Endothelial cell of umbilical vein (primary cell): ENCODE results near the gene RPS14. TPM values are rescaled to one million over a fixed set of nuclear protein-coding genes. Genes with fewer than 3 reads are reported as not detected.

ENCODE experiments used
- BruUV-seq: library from RNA; stranded (reverse); fragments of 400-500 nt; replicated peaks from 2 replicates; lab custom pipeline; 2021; lab: Mats Ljungman, UMichigan
- CTCF ChIA-PET: fragments of 300-600, 350-600 bp; sonication (Branson Sonifier 250); formaldehyde crosslinking; loops from one replicate; lab custom pipeline; 2021; ENCODE audit warnings: antibody characterized with exemption, inconsistent platforms; lab: Charles Lee
- POLR2A ChIA-PET: fragments of 300-600, 350-600 bp; sonication (Branson Sonifier 250); formaldehyde crosslinking; loops from one replicate; lab custom pipeline; 2021; ENCODE audit warnings: antibody characterized with exemption, inconsistent platforms; lab: Charles Lee
- DNase-seq: peaks from one replicate; pipeline ENCODE4 v3.0.0-alpha.2; 2011; ENCODE audit warnings: low read depth, low spot score
- FAIRE-seq: peaks from 2 replicates; lab custom pipeline; 2011; peaks lifted over from hg19 to GRCh38; lab: Jason Lieb, UNC
- H2AFZ ChIP-seq: 2 replicates; pipeline ENCODE4 v1.6.0; 2012; ENCODE audit warnings: low read depth, low read length, control low read depth, inconsistent platforms
- H3K27ac ChIP-seq: 2 replicates; pipeline ENCODE4 v1.5.1; 2011; ENCODE audit warnings: low read depth, mild to moderate bottlenecking, control low read depth, low read length, moderate library complexity; ENCODE audit not compliant: insufficient read depth
- H3K27me3 ChIP-seq, 2 experiments: 2 replicates each; pipeline versions ENCODE4 v1.6.0 to v1.6.1; 2011; ENCODE audit warnings: low read length in 2 of 2, mixed read lengths in 1 of 2; ENCODE audit not compliant: control insufficient read depth in 2 of 2, insufficient read depth in 2 of 2
- H3K36me3 ChIP-seq, 2 experiments: 2 replicates in 1 of 2; 3 replicates in 1 of 2; pipeline ENCODE4 v1.5.1; 2011; ENCODE audit warnings: low read length in 2 of 2, mild to moderate bottlenecking in 1 of 2, moderate library complexity in 1 of 2; ENCODE audit not compliant: control insufficient read depth in 2 of 2, insufficient read depth in 2 of 2; ENCODE audit errors: extremely low read depth in 1 of 2
- H3K4me1 ChIP-seq: 3 replicates; pipeline ENCODE4 v1.5.1; 2011; ENCODE audit warnings: mild to moderate bottlenecking, low read length; ENCODE audit not compliant: control insufficient read depth, insufficient read depth; ENCODE audit errors: extremely low read depth
- H3K4me2 ChIP-seq: 2 replicates; pipeline ENCODE4 v1.6.1; 2011; ENCODE audit warnings: low read length, control low read depth, mixed read lengths; ENCODE audit not compliant: insufficient read depth
- H3K4me3 ChIP-seq, 3 experiments: fragments of 200-600 bp in 1 of 3; sonication (generic), shearing (Covaris generic) in 1 of 3; replicated peaks in 1 of 3; 2 replicates each; pipeline ENCODE4 v1.5.1; 2011 to 2016; ENCODE audit warnings: control low read depth in 3 of 3, low read length in 3 of 3, mild to moderate bottlenecking in 2 of 3, inconsistent platforms in 1 of 3, low read depth in 1 of 3, moderate library complexity in 1 of 3; ENCODE audit not compliant: insufficient read depth in 1 of 3
- H3K79me2 ChIP-seq: 2 replicates; pipeline ENCODE4 v1.6.0; 2012; ENCODE audit warnings: low read length, inconsistent platforms; ENCODE audit not compliant: control insufficient read depth, insufficient read depth
- H3K9ac ChIP-seq: replicated peaks from 2 replicates; pipeline ENCODE3; 2011; ENCODE audit warnings: low read length, control low read depth; ENCODE audit not compliant: insufficient read depth; ENCODE audit errors: extremely low read depth
- H3K9me1 ChIP-seq: replicated peaks from 3 replicates; pipeline ENCODE4 v1.6.0; 2011; ENCODE audit warnings: mild to moderate bottlenecking, low read length; ENCODE audit not compliant: control insufficient read depth, insufficient read depth; ENCODE audit errors: extremely low read depth
- H3K9me3 ChIP-seq: replicated peaks from 2 replicates; pipeline ENCODE4 v1.5.1; 2012; ENCODE audit warnings: low read length, inconsistent platforms; ENCODE audit not compliant: control insufficient read depth, insufficient read depth
- H4K20me1 ChIP-seq: replicated peaks from 2 replicates; pipeline ENCODE3; 2011; ENCODE audit warnings: mild to moderate bottlenecking, low read length; ENCODE audit not compliant: control insufficient read depth, insufficient read depth; ENCODE audit errors: extremely low read depth
- EZH2 ChIP-seq: IDR thresholded peaks from 2 replicates; pipeline ENCODE4 v1.6.1; 2012; ENCODE audit warnings: borderline replicate concordance, low read depth, mild to moderate bottlenecking, moderate library complexity, low read length, inconsistent platforms; ENCODE audit not compliant: severe bottlenecking
- FOS ChIP-seq: IDR thresholded peaks from 2 replicates; pipeline ENCODE4 v1.6.1; 2011; ENCODE audit warnings: mild to moderate bottlenecking, low read length, moderate library complexity, borderline replicate concordance; ENCODE audit not compliant: insufficient read depth
- GATA2 ChIP-seq: IDR thresholded peaks from 2 replicates; pipeline ENCODE4 v1.7.0; 2011; ENCODE audit warnings: low read depth, mild to moderate bottlenecking, moderate library complexity, mixed read lengths, low read length; ENCODE audit not compliant: insufficient read length, insufficient read depth
- JUN ChIP-seq: IDR thresholded peaks from 2 replicates; pipeline ENCODE4 v1.6.1; 2011; ENCODE audit warnings: borderline replicate concordance, low read depth; ENCODE audit not compliant: insufficient read length, insufficient read depth
- MYC ChIP-seq: IDR thresholded peaks from one replicate; pipeline ENCODE4 v1.6.1; 2011; ENCODE audit warnings: mild to moderate bottlenecking, low read depth, low read length
- POLR2A ChIP-seq: IDR thresholded peaks from 2 replicates; pipeline ENCODE4 v1.6.1; 2012; ENCODE audit warnings: low read depth, mild to moderate bottlenecking, control low read depth, low read length
- POLR2AphosphoS5 ChIP-seq: IDR thresholded peaks from 2 replicates; pipeline ENCODE4 v1.6.1; 2012; ENCODE audit warnings: low read depth, mild to moderate bottlenecking, control low read depth, low read length, moderate library complexity; ENCODE audit not compliant: insufficient read depth
- dilution Hi-C: fragments of 300-500 bp; cut with MboI; formaldehyde crosslinking; loops from one replicate; pipeline ENCODE4 v1.15.0; 2019; ENCODE audit warnings: low sequenced_read_pairs; ENCODE audit not compliant: extremely low pct_ligation_motif_present
- intact Hi-C: fragments of 100-400 bp; cut with micrococcal nuclease; formaldehyde crosslinking; loops from one replicate; pipeline ENCODE4 v1.10.0; 2022
- polyA plus RNA-seq, 4 experiments: library from polyadenylated mRNA; depleted of rRNA in 3 of 4; stranded (reverse) in 3 of 4; unstranded in 1 of 4; fragments of >200 nt; gene quantifications; 2 replicates each; pipeline versions ENCODE4 v1.2.1 to v1.2.3, GENCODE V29; 2011 to 2012; ENCODE audit warnings: missing spikeins in 1 of 4
- total RNA-seq: library from RNA; stranded (reverse); gene quantifications from 2 replicates; pipeline ENCODE4 v1.2.3, GENCODE V29; 2021
- TF ChIP-seq, protein P1 (sequence below): IDR thresholded peaks from 2 replicates; pipeline ENCODE4 v1.6.1; 2011; ENCODE audit not compliant: insufficient read depth, insufficient read length
- TF ChIP-seq, protein P2 (sequence below), 2 donors: IDR thresholded peaks; 1 replicate in 1 of 2; 2 replicates in 1 of 2; pipeline ENCODE4 v1.5.1; 2011; ENCODE audit warnings: low read length in 2 of 2, mild to moderate bottlenecking in 2 of 2, moderate library complexity in 2 of 2, control low read depth in 1 of 2, inconsistent platforms in 1 of 2, low read depth in 1 of 2; ENCODE audit not compliant: insufficient read depth in 1 of 2; ENCODE audit errors: extremely low read depth in 1 of 2

RPS14 gene
- total and polyA plus RNA-seq, 2 donors (not counting 3 experiments of a cell fraction or from before 2014, with no cell fraction given): 1,852 to 5,521 TPM

DNA sequence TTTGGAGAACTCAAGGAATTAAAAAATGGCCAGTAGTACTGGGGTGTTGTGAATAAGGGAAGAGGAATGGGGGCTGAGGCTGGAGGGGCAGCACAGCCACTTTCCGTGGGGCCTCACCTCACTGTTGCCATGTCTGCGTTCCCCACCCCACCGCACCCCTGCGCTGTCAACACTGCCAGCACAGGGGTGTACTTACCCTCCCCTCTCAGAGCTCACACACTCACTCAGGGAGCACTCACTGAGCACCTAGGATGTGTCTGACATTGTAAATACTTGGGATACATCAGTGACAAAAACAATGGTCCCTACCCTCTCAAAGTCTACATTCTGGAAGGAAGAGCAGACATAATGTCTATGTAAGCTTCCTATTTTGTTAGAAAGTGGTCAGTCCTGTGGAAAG is 3.4 kb upstream of the RPS14 start:
- no TSS peak for BruUV-seq

DNA sequence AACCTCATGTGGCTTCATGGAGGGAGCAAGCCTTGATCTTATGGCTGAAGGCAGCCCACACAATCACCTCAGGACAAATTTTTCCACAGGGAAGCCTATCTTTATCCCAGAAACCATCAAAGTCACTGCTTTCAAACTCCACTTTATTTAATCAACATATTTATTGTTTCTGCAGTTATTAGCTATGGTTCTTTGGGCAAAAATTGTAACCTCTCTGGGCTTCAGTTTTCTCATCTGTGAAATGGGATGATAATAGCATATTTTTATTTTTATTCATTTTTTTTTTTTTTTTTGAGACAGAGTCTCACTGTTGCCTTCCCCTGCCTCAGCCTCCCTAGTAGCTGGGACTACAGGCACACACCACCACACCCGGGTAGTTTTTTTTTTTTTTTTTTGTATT is 2.1 kb upstream of the RPS14 start:
- ChIA-PET CTCF (interaction anchor here (1.8 kb wide), 1 partner anchor 61 kb away, joined by 8 read pairs; no protein-coding TSS in a partner anchor), POLR2A (no interaction called here)

More for the DNA sequence above, 3.4 kb upstream of the RPS14 start:
- intact Hi-C loops: no loop called here
- no peak for TF ChIP-seq GATA2
- no peak for TF ChIP-seq JUN
- TF ChIP-seq EZH2: no peak
- Histone ChIP-seq H2AFZ (no peak overlapping the region), H3K9ac (no peak overlapping the region), H3K4me1 (peaks cover 11% of the 10 kb centered on the region), H3K36me3 (peaks cover 0 to 1% of the 10 kb centered on the region in 2 experiments), H3K9me1 (no peaks in the 10 kb centered on the region), H4K20me1 (no peaks in the 10 kb centered on the region), H3K4me2 (no peak overlapping the region), H3K79me2 (peaks cover 16% of the 10 kb centered on the region), H3K9me3 (no peaks in the 10 kb centered on the region), H3K27me3 (no peaks in the 10 kb centered on the region), H3K27ac (no peak overlapping the region), H3K4me3 (no peak overlapping the region)
- FAIRE-seq: no peak
- no peak for DNase-seq
- dilution Hi-C loops: no loop called here
- CTCF ChIA-PET: no interaction called here
- POLR2A ChIA-PET: no interaction called here

More for the DNA sequence above, 2.1 kb upstream of the RPS14 start:
- Histone ChIP-seq H3K79me2 (peaks cover 29% of the 10 kb centered on the region), H3K4me2 (no peak overlapping the region), H3K9me1 (no peaks in the 10 kb centered on the region), H3K9me3 (no peaks in the 10 kb centered on the region), H3K27me3 (no peaks in the 10 kb centered on the region), H3K9ac (no peak overlapping the region), H2AFZ (no peak overlapping the region), H3K36me3 (peaks cover 12 to 13% of the 10 kb centered on the region in 2 experiments), H3K4me3 (no peak overlapping the region), H3K4me1 (peaks cover 16% of the 10 kb centered on the region), H3K27ac (no peak overlapping the region), H4K20me1 (peaks cover 4% of the 10 kb centered on the region)
- DNase-seq (no peak), FAIRE-seq (no peak)
- no TSS peak for BruUV-seq
- TF ChIP-seq EZH2: no peak
- no peak for TF ChIP-seq GATA2
- TF ChIP-seq, protein P1, sequence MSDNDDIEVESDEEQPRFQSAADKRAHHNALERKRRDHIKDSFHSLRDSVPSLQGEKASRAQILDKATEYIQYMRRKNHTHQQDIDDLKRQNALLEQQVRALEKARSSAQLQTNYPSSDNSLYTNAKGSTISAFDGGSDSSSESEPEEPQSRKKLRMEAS: no peak
- TF ChIP-seq, protein P2, sequence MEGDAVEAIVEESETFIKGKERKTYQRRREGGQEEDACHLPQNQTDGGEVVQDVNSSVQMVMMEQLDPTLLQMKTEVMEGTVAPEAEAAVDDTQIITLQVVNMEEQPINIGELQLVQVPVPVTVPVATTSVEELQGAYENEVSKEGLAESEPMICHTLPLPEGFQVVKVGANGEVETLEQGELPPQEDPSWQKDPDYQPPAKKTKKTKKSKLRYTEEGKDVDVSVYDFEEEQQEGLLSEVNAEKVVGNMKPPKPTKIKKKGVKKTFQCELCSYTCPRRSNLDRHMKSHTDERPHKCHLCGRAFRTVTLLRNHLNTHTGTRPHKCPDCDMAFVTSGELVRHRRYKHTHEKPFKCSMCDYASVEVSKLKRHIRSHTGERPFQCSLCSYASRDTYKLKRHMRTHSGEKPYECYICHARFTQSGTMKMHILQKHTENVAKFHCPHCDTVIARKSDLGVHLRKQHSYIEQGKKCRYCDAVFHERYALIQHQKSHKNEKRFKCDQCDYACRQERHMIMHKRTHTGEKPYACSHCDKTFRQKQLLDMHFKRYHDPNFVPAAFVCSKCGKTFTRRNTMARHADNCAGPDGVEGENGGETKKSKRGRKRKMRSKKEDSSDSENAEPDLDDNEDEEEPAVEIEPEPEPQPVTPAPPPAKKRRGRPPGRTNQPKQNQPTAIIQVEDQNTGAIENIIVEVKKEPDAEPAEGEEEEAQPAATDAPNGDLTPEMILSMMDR (IDR thresholded peaks at IDR 0.05; ENCODE audit: extremely low read depth in 1 of 2, insufficient read depth in 1 of 2, low read depth in 1 of 2, low read length in 2 of 2): no peak
- TF ChIP-seq MYC: no peak
- TF ChIP-seq POLR2AphosphoS5: no peak
- TF ChIP-seq POLR2A: no peak
- no peak for TF ChIP-seq JUN
- no peak for TF ChIP-seq FOS
- dilution Hi-C loops (no loop called here), intact Hi-C loops (loop anchor here (2.0 kb wide), 1 partner anchor 189 kb away; the partner anchor contains the start of gene SYNPO)
